HepG2 (cell line): ENCODE data around the gene PLSCR3. TPM values are rescaled to one million over a fixed set of nuclear protein-coding genes. Genes with fewer than 3 reads are reported as not detected.

Experiments
- ATAC-seq: fragments of 200-7000 bp; cut with Tn5 transposase; 3 replicates; pipeline ENCODE4 v1.9.1; 2020; ENCODE audit warnings: mild to moderate bottlenecking, moderate library complexity
- BruUV-seq: library from RNA; stranded (reverse); fragments of 400-500 nt; replicated peaks from 2 replicates; lab custom pipeline; 2021; lab: Mats Ljungman, UMichigan
- CTCF ChIA-PET: fragments of 300-600 bp; formaldehyde crosslinking; extraction: SDS; loops from one replicate; lab custom pipeline; 2021; ENCODE audit warnings: low total read pairs, inconsistent platforms, low intra/inter-chr PET ratio; lab: Yijun Ruan, JAX
- POLR2A ChIA-PET: fragments of 350-600 bp; sonication (Branson Sonifier 250); formaldehyde crosslinking; loops from one replicate; lab custom pipeline; 2020; ENCODE audit warnings: antibody characterized with exemption, inconsistent platforms; lab: Yijun Ruan, JAX
- DNase-seq: peaks from one replicate; pipeline ENCODE4 v3.0.0-alpha.2; 2015; ENCODE audit warnings: low spot score
- FAIRE-seq: peaks from 3 replicates; lab custom pipeline; 2011; peaks lifted over from hg19 to GRCh38; lab: Jason Lieb, UNC
- H2AFZ ChIP-seq: one replicate; pipeline ENCODE4 v1.6.1; 2011; ENCODE audit warnings: low read length, inconsistent platforms
- H3K27ac ChIP-seq: fragments of 300-600 bp; 3 replicates; pipeline ENCODE4 v1.8.0; 2011; ENCODE audit warnings: mixed run types, mild to moderate bottlenecking, mixed read lengths, low read length, inconsistent platforms; ENCODE audit not compliant: insufficient read depth; ENCODE audit errors: extremely low read length
- H3K27me3 ChIP-seq, 2 experiments: fragments of 200-600 bp in 1 of 2; 2 replicates in 1 of 2; 3 replicates in 1 of 2; pipeline versions ENCODE4 v1.6.0 to v1.8.0; 2011; ENCODE audit warnings: low read length in 2 of 2, mild to moderate bottlenecking in 2 of 2, moderate library complexity in 2 of 2, inconsistent platforms in 1 of 2; ENCODE audit not compliant: insufficient read depth in 2 of 2, control insufficient read depth in 1 of 2
- H3K36me3 ChIP-seq, 2 experiments: fragments of 200-600 bp in 1 of 2; replicated peaks in 1 of 2; 2 replicates in 1 of 2; 3 replicates in 1 of 2; pipeline versions ENCODE4 v1.5.1 to v1.8.0; 2011; ENCODE audit warnings: low read length in 2 of 2, inconsistent platforms in 1 of 2; ENCODE audit not compliant: insufficient read depth in 2 of 2, control insufficient read depth in 1 of 2
- H3K4me1 ChIP-seq: 2 replicates; pipeline ENCODE4 v1.5.1; 2012; ENCODE audit warnings: low read length, inconsistent platforms; ENCODE audit not compliant: insufficient read depth
- H3K4me2 ChIP-seq: 2 replicates; pipeline ENCODE4 v1.6.0; 2011; ENCODE audit warnings: low read depth, low read length, inconsistent platforms
- H3K4me3 ChIP-seq, 3 experiments: fragments of 200-600 bp in 1 of 3; sonication (generic), shearing (Covaris generic) in 1 of 3; replicated peaks in 1 of 3; 2 replicates each; pipeline ENCODE4 v1.5.1; 2011 to 2016; ENCODE audit warnings: low read length in 3 of 3, inconsistent platforms in 2 of 3, low read depth in 2 of 3, mild to moderate bottlenecking in 2 of 3, control low read depth in 1 of 3, mixed read lengths in 1 of 3; ENCODE audit not compliant: insufficient read depth in 1 of 3
- H3K79me2 ChIP-seq: one replicate; pipeline ENCODE4 v1.6.1; 2011; ENCODE audit warnings: low read length, inconsistent platforms; ENCODE audit not compliant: insufficient read depth
- H3K9ac ChIP-seq: 2 replicates; pipeline ENCODE4 v1.6.0; 2011; ENCODE audit warnings: mild to moderate bottlenecking, low read depth, low read length, inconsistent platforms; ENCODE audit not compliant: insufficient read depth
- H3K9me3 ChIP-seq: 2 replicates; pipeline ENCODE4 v1.5.1; 2012; ENCODE audit warnings: mild to moderate bottlenecking, low read length
- H4K20me1 ChIP-seq: 2 replicates; pipeline ENCODE4 v1.6.0; 2011; ENCODE audit warnings: inconsistent platforms, mild to moderate bottlenecking, low read length, moderate library complexity; ENCODE audit not compliant: insufficient read depth
- CCDC6 ChIP-seq: sonication (generic); formaldehyde crosslinking; IDR thresholded peaks from 2 replicates; pipeline ENCODE4 v1.8.1; 2022; ENCODE audit warnings: mild to moderate bottlenecking, missing genetic modification reagents, moderate library complexity
- GFI1 ChIP-seq: sonication (generic); formaldehyde crosslinking; IDR thresholded peaks from 2 replicates; pipeline ENCODE4 v1.5.0; 2020; ENCODE audit warnings: missing genetic modification reagents, mild to moderate bottlenecking, borderline replicate concordance
- IRF2 ChIP-seq: IDR thresholded peaks from 2 replicates; pipeline ENCODE4 v1.6.1; 2018; ENCODE audit warnings: missing genetic modification reagents, missing compliant biosample characterization
- KLF12 ChIP-seq: sonication (generic); formaldehyde crosslinking; IDR thresholded peaks from 2 replicates; pipeline ENCODE4 v1.4.0; 2020; ENCODE audit warnings: missing genetic modification reagents, borderline replicate concordance
- MED1 ChIP-seq: sonication (generic); formaldehyde crosslinking; IDR thresholded peaks from 2 replicates; pipeline ENCODE4 v1.4.0; 2020; ENCODE audit warnings: missing genetic modification reagents
- NR2F2 ChIP-seq: IDR thresholded peaks from 2 replicates; pipeline ENCODE4 v1.6.1; 2012; ENCODE audit warnings: low read depth, inconsistent platforms, borderline replicate concordance
- PHF8 ChIP-seq: sonication (generic); formaldehyde crosslinking; IDR thresholded peaks from 2 replicates; pipeline ENCODE4 v1.5.0; 2020; ENCODE audit warnings: missing genetic modification reagents
- ZNF7 ChIP-seq: IDR thresholded peaks from 2 replicates; pipeline ENCODE4 v1.6.1; 2016; ENCODE audit warnings: missing biosample characterization, missing genetic modification reagents
- WGBS: methylation state at CpG from one replicate; pipeline ENCODE4 v1.1.6; 2017; ENCODE audit warnings: low lambda C conversion rate; 5-methylcytosine and 5-hydroxymethylcytosine counted together
- in situ Hi-C: cut with HindIII; loops from 2 replicates; pipeline ENCODE4 v1.10.0; 2017; ENCODE audit warnings: low pct_unique_long_range_greater_than_20kb; ENCODE audit not compliant: extremely low pct_ligation_motif_present
- intact Hi-C: fragments of 100-400 bp; cut with micrococcal nuclease; formaldehyde crosslinking; loops from one replicate; pipeline ENCODE4 v1.10.0; 2022; ENCODE audit not compliant: unreplicated experiment
- polyA plus RNA-seq, 8 experiments: library from polyadenylated mRNA; depleted of rRNA in 3 of 8; stranded (reverse) in 7 of 8; unstranded in 1 of 8; fragments of >200 nt; fragmentation: Illumina TruSeq in 4 of 8; extraction: Trizol in 4 of 8; gene quantifications; 2 replicates each; pipeline versions ENCODE4 v1.2.1 to v1.2.3, GENCODE V29; 2011 to 2016; ENCODE audit warnings: low read depth in 4 of 8, missing spikeins in 1 of 8, mixed read lengths in 1 of 8; ENCODE audit not compliant: insufficient read depth in 1 of 8
- total RNA-seq, 5 experiments: library from RNA; depleted of rRNA; stranded (reverse); fragments of >200 nt; fragmentation: Illumina TruSeq; extraction: Trizol; gene quantifications; 2 replicates each; pipeline ENCODE4 v1.2.3, GENCODE V29; 2016; ENCODE audit warnings: low read depth in 1 of 5
- TF ChIP-seq, protein P1 (sequence below): sonication (generic); formaldehyde crosslinking; IDR thresholded peaks from 2 replicates; pipeline ENCODE4 v1.5.0; 2020; ENCODE audit warnings: mild to moderate bottlenecking, missing genetic modification reagents
- TF ChIP-seq, protein P2 (sequence below): sonication (generic); formaldehyde crosslinking; IDR thresholded peaks from 2 replicates; pipeline ENCODE4 v1.5.0; 2020; ENCODE audit warnings: mild to moderate bottlenecking, missing genetic modification reagents
- TF ChIP-seq, protein P3 (sequence below): sonication (generic); formaldehyde crosslinking; IDR thresholded peaks from 2 replicates; pipeline ENCODE4 v1.9.0; 2022; ENCODE audit warnings: low read depth, missing genetic modification reagents

PLSCR3 gene
- total and polyA plus RNA-seq, 2 of the 13 experiments (the other 11 are each of a cell fraction or from before 2014, with no cell fraction given), result 5.6 to 6.2 TPM

DNA sequence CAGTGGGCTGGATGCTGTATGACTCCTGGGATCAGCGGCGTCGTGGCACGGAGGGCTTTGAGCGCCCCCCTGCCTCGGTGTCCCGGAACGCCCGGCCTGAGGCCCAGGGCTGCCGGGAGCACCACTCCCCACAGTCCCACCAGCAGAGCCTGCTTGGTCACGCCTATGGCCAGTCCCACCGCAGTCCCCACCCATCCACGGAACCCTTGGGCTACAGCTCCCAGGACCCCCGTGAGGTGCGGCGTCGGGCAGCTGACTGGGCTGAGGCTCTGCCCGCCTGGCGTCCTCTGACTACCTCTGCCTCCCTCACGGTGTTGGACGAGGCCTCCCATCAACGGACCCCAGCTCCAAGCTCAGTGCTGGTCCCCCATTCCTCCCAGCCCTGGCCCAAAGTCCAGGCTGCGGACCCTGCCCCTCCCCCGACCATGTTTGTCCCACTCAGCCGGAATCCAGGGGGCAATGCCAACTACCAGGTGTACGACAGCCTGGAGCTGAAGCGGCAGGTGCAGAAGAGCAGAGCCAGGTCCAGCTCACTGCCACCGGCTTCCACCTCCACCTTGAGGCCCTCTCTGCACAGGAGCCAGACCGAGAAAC, 32.7 kb upstream of the PLSCR3 start:
- in situ Hi-C loops, result no loop called here
- WGBS, result 49% methylated on average over 12 of the region's 29 CpGs

DNA sequence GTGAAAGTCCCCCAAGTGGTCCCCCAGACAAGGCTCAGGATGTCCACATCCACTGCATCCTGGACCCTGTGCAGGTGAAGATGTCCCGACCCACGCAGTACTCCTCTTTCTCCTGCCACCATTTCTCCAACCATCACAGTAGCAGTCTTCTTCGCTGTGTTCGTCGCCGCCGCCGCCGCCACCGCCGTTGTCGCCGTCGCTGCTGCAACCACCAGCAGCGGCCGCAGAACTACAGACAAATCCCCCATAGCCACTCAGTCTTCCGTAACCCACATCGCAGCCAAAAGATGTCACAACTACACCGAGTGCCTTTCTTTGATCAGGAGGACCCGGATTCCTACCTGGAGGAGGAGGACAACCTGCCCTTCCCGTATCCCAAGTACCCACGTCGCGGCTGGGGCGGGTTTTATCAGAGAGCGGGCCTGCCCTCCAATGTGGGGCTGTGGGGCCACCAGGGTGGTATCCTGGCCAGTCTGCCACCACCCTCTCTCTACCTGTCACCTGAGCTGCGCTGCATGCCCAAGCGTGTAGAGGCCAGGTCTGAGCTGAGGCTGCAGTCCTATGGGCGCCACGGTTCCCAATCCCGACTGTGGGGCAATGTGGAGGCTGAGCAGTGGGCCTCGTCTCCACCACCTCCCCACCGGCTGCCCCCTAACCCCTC, 32.0 kb upstream of the PLSCR3 start:
- Histone ChIP-seq H3K36me3 (no peaks in the 10 kb centered on the region), H3K9me3 (no peaks in the 10 kb centered on the region), H3K9ac (no peak overlapping the region), H3K27me3 (peaks cover 3% of the 10 kb centered on the region in 2 experiments; a peak in 3 of 5 replicates), H3K4me1 (peaks cover 8% of the 10 kb centered on the region), H3K27ac (no peak overlapping the region), H4K20me1 (no peaks in the 10 kb centered on the region), H3K4me2 (no peak overlapping the region), H3K79me2 (no peaks in the 10 kb centered on the region), H3K4me3 (no peak overlapping the region), H2AFZ (no peak overlapping the region)
- CTCF ChIA-PET, result no interaction called here
- WGBS, result 75% methylated on average over 32 of the region's 33 CpGs
- in situ Hi-C loops (no loop called here), intact Hi-C loops (no loop called here)
- ATAC-seq, result no peak
- BruUV-seq, result no TSS peak
- FAIRE-seq, result no peak
- POLR2A ChIA-PET, result interaction anchor here (1.2 kb wide), 1 partner anchor 23 kb away, joined by 3 read pairs; no protein-coding TSS in a partner anchor
- no peak for DNase-seq
- no peak for TF ChIP-seq IRF2 (CRISPR knock-in tag)
- TF ChIP-seq CCDC6 (CRISPR knock-in tag), result no peak
- TF ChIP-seq, protein P1, sequence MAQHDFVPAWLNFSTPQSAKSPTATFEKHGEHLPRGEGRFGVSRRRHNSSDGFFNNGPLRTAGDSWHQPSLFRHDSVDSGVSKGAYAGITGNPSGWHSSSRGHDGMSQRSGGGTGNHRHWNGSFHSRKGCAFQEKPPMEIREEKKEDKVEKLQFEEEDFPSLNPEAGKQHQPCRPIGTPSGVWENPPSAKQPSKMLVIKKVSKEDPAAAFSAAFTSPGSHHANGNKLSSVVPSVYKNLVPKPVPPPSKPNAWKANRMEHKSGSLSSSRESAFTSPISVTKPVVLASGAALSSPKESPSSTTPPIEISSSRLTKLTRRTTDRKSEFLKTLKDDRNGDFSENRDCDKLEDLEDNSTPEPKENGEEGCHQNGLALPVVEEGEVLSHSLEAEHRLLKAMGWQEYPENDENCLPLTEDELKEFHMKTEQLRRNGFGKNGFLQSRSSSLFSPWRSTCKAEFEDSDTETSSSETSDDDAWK (CRISPR knock-in tag), result no peak
- TF ChIP-seq NR2F2, result no peak
- no peak for TF ChIP-seq ZNF7 (CRISPR knock-in tag)
- TF ChIP-seq PHF8 (CRISPR knock-in tag), result no peak
- TF ChIP-seq, protein P2, sequence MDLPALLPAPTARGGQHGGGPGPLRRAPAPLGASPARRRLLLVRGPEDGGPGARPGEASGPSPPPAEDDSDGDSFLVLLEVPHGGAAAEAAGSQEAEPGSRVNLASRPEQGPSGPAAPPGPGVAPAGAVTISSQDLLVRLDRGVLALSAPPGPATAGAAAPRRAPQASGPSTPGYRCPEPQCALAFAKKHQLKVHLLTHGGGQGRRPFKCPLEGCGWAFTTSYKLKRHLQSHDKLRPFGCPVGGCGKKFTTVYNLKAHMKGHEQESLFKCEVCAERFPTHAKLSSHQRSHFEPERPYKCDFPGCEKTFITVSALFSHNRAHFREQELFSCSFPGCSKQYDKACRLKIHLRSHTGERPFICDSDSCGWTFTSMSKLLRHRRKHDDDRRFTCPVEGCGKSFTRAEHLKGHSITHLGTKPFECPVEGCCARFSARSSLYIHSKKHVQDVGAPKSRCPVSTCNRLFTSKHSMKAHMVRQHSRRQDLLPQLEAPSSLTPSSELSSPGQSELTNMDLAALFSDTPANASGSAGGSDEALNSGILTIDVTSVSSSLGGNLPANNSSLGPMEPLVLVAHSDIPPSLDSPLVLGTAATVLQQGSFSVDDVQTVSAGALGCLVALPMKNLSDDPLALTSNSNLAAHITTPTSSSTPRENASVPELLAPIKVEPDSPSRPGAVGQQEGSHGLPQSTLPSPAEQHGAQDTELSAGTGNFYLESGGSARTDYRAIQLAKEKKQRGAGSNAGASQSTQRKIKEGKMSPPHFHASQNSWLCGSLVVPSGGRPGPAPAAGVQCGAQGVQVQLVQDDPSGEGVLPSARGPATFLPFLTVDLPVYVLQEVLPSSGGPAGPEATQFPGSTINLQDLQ, result no peak

More for the DNA sequence above, 32.7 kb upstream of the PLSCR3 start:
- H3K27ac ChIP-seq, result no peak overlapping the region
- TF ChIP-seq, protein P3, sequence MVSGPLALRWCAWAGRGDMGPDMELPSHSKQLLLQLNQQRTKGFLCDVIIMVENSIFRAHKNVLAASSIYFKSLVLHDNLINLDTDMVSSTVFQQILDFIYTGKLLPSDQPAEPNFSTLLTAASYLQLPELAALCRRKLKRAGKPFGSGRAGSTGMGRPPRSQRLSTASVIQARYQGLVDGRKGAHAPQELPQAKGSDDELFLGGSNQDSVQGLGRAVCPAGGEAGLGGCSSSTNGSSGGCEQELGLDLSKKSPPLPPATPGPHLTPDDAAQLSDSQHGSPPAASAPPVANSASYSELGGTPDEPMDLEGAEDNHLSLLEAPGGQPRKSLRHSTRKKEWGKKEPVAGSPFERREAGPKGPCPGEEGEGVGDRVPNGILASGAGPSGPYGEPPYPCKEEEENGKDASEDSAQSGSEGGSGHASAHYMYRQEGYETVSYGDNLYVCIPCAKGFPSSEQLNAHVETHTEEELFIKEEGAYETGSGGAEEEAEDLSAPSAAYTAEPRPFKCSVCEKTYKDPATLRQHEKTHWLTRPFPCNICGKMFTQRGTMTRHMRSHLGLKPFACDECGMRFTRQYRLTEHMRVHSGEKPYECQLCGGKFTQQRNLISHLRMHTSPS (CRISPR knock-in tag), result peak; percentile 34; the same call in 1 of the 2 replicates
- TF ChIP-seq GFI1 (no peak), KLF12 (no peak), MED1 (CRISPR knock-in tag) (no peak)
- TF ChIP-seq, all 625 proteins: peak for 1
- CTCF ChIA-PET, result no interaction called here
- Histone ChIP-seq H3K4me2 (0 out of 2 replicates have a peak overlapping the region, but pooled peaks have one; percentile 11), H3K9me3 (no peaks in the 10 kb centered on the region), H3K4me1 (peaks cover 8% of the 10 kb centered on the region), H2AFZ (no peak overlapping the region), H3K4me3 (no peak overlapping the region; a peak in 1 of 6 replicates), H3K79me2 (no peaks in the 10 kb centered on the region), H4K20me1 (no peaks in the 10 kb centered on the region), H3K36me3 (no peaks in the 10 kb centered on the region), H3K9ac (no peak overlapping the region), H3K27me3 (peaks cover 3% of the 10 kb centered on the region in 2 experiments; a peak in 3 of 5 replicates)
- POLR2A ChIA-PET, result interaction anchor here (1.2 kb wide), 1 partner anchor 24 kb away, joined by 3 read pairs; no protein-coding TSS in a partner anchor
- no peak for FAIRE-seq
- no peak for DNase-seq
- intact Hi-C loops, result no loop called here
- peak; percentile 32; the same call in 1 of the 3 replicates for ATAC-seq
- no TSS peak for BruUV-seq
